HepG2 (cell line): Measurements from ENCODE around the gene SLC9A9. TPM values are rescaled to one million over a fixed set of nuclear protein-coding genes. Genes with fewer than 3 reads are reported as not detected.

Experiments
- ATAC-seq: fragments of 200-7000 bp; cut with Tn5 transposase; 3 replicates; pipeline ENCODE4 v1.9.1; 2020; ENCODE audit warnings: mild to moderate bottlenecking, moderate library complexity
- BruUV-seq: library from RNA; stranded (reverse); fragments of 400-500 nt; replicated peaks from 2 replicates; lab custom pipeline; 2021; lab: Mats Ljungman, UMichigan
- CTCF ChIA-PET: fragments of 300-600 bp; formaldehyde crosslinking; extraction: SDS; loops from one replicate; lab custom pipeline; 2021; ENCODE audit warnings: low total read pairs, inconsistent platforms, low intra/inter-chr PET ratio; lab: Yijun Ruan, JAX
- POLR2A ChIA-PET: fragments of 350-600 bp; sonication (Branson Sonifier 250); formaldehyde crosslinking; loops from one replicate; lab custom pipeline; 2020; ENCODE audit warnings: antibody characterized with exemption, inconsistent platforms; lab: Yijun Ruan, JAX
- DNase-seq: peaks from one replicate; pipeline ENCODE4 v3.0.0-alpha.2; 2015; ENCODE audit warnings: low spot score
- FAIRE-seq: peaks from 3 replicates; lab custom pipeline; 2011; peaks lifted over from hg19 to GRCh38; lab: Jason Lieb, UNC
- H2AFZ ChIP-seq: one replicate; pipeline ENCODE4 v1.6.1; 2011; ENCODE audit warnings: low read length, inconsistent platforms
- H3K27ac ChIP-seq: fragments of 300-600 bp; 3 replicates; pipeline ENCODE4 v1.8.0; 2011; ENCODE audit warnings: mixed run types, mild to moderate bottlenecking, mixed read lengths, low read length, inconsistent platforms; ENCODE audit not compliant: insufficient read depth; ENCODE audit errors: extremely low read length
- H3K27me3 ChIP-seq, 2 experiments: fragments of 200-600 bp in 1 of 2; 2 replicates in 1 of 2; 3 replicates in 1 of 2; pipeline versions ENCODE4 v1.6.0 to v1.8.0; 2011; ENCODE audit warnings: low read length in 2 of 2, mild to moderate bottlenecking in 2 of 2, moderate library complexity in 2 of 2, inconsistent platforms in 1 of 2; ENCODE audit not compliant: insufficient read depth in 2 of 2, control insufficient read depth in 1 of 2
- H3K36me3 ChIP-seq, 2 experiments: fragments of 200-600 bp in 1 of 2; replicated peaks in 1 of 2; 2 replicates in 1 of 2; 3 replicates in 1 of 2; pipeline versions ENCODE4 v1.5.1 to v1.8.0; 2011; ENCODE audit warnings: low read length in 2 of 2, inconsistent platforms in 1 of 2; ENCODE audit not compliant: insufficient read depth in 2 of 2, control insufficient read depth in 1 of 2
- H3K4me1 ChIP-seq: 2 replicates; pipeline ENCODE4 v1.5.1; 2012; ENCODE audit warnings: low read length, inconsistent platforms; ENCODE audit not compliant: insufficient read depth
- H3K4me2 ChIP-seq: 2 replicates; pipeline ENCODE4 v1.6.0; 2011; ENCODE audit warnings: low read depth, low read length, inconsistent platforms
- H3K4me3 ChIP-seq, 3 experiments: fragments of 200-600 bp in 1 of 3; sonication (generic), shearing (Covaris generic) in 1 of 3; replicated peaks in 1 of 3; 2 replicates each; pipeline ENCODE4 v1.5.1; 2011 to 2016; ENCODE audit warnings: low read length in 3 of 3, inconsistent platforms in 2 of 3, low read depth in 2 of 3, mild to moderate bottlenecking in 2 of 3, control low read depth in 1 of 3, mixed read lengths in 1 of 3; ENCODE audit not compliant: insufficient read depth in 1 of 3
- H3K79me2 ChIP-seq: one replicate; pipeline ENCODE4 v1.6.1; 2011; ENCODE audit warnings: low read length, inconsistent platforms; ENCODE audit not compliant: insufficient read depth
- H3K9ac ChIP-seq: 2 replicates; pipeline ENCODE4 v1.6.0; 2011; ENCODE audit warnings: mild to moderate bottlenecking, low read depth, low read length, inconsistent platforms; ENCODE audit not compliant: insufficient read depth
- H3K9me3 ChIP-seq: 2 replicates; pipeline ENCODE4 v1.5.1; 2012; ENCODE audit warnings: mild to moderate bottlenecking, low read length
- H4K20me1 ChIP-seq: 2 replicates; pipeline ENCODE4 v1.6.0; 2011; ENCODE audit warnings: inconsistent platforms, mild to moderate bottlenecking, low read length, moderate library complexity; ENCODE audit not compliant: insufficient read depth
- IRF2 ChIP-seq: IDR thresholded peaks from 2 replicates; pipeline ENCODE4 v1.6.1; 2018; ENCODE audit warnings: missing genetic modification reagents, missing compliant biosample characterization
- MAF1 ChIP-seq: sonication (generic); formaldehyde crosslinking; IDR thresholded peaks from 2 replicates; pipeline ENCODE4 v1.5.0; 2020; ENCODE audit warnings: missing genetic modification reagents, borderline replicate concordance
- MAFG ChIP-seq: sonication (generic); formaldehyde crosslinking; IDR thresholded peaks from 2 replicates; pipeline ENCODE4 v1.5.1; 2020; ENCODE audit warnings: mild to moderate bottlenecking, missing genetic modification reagents
- STAT6 ChIP-seq: sonication (generic); formaldehyde crosslinking; IDR thresholded peaks from 2 replicates; pipeline ENCODE4 v1.4.0; 2020; ENCODE audit warnings: missing genetic modification reagents, mild to moderate bottlenecking, borderline replicate concordance
- TOE1 ChIP-seq: sonication (generic); formaldehyde crosslinking; IDR thresholded peaks from 2 replicates; pipeline ENCODE4 v1.4.0; 2020; ENCODE audit warnings: mild to moderate bottlenecking, missing genetic modification reagents
- ZNF253 ChIP-seq: sonication (generic); formaldehyde crosslinking; IDR thresholded peaks from 2 replicates; pipeline ENCODE4 v1.8.0; 2022; ENCODE audit warnings: mild to moderate bottlenecking, missing genetic modification reagents, borderline replicate concordance
- WGBS: methylation state at CpG from one replicate; pipeline ENCODE4 v1.1.6; 2017; ENCODE audit warnings: low lambda C conversion rate; 5-methylcytosine and 5-hydroxymethylcytosine counted together
- in situ Hi-C: cut with HindIII; loops from 2 replicates; pipeline ENCODE4 v1.10.0; 2017; ENCODE audit warnings: low pct_unique_long_range_greater_than_20kb; ENCODE audit not compliant: extremely low pct_ligation_motif_present
- intact Hi-C: fragments of 100-400 bp; cut with micrococcal nuclease; formaldehyde crosslinking; loops from one replicate; pipeline ENCODE4 v1.10.0; 2022; ENCODE audit not compliant: unreplicated experiment
- polyA plus RNA-seq, 8 experiments: library from polyadenylated mRNA; depleted of rRNA in 3 of 8; stranded (reverse) in 7 of 8; unstranded in 1 of 8; fragments of >200 nt; fragmentation: Illumina TruSeq in 4 of 8; extraction: Trizol in 4 of 8; gene quantifications; 2 replicates each; pipeline versions ENCODE4 v1.2.1 to v1.2.3, GENCODE V29; 2011 to 2016; ENCODE audit warnings: low read depth in 4 of 8, missing spikeins in 1 of 8, mixed read lengths in 1 of 8; ENCODE audit not compliant: insufficient read depth in 1 of 8
- total RNA-seq, 5 experiments: library from RNA; depleted of rRNA; stranded (reverse); fragments of >200 nt; fragmentation: Illumina TruSeq; extraction: Trizol; gene quantifications; 2 replicates each; pipeline ENCODE4 v1.2.3, GENCODE V29; 2016; ENCODE audit warnings: low read depth in 1 of 5

Gene SLC9A9
- total and polyA plus RNA-seq, 2 of the 13 experiments (the other 11 are each of a cell fraction or from before 2014, with no cell fraction given): not detected

GRCh38 chr3:143608966-143609365 lies 239.3 kb downstream of the SLC9A9 start:
- CTCF ChIA-PET: no interaction called here
- ATAC-seq: no peak
- Histone ChIP-seq H2AFZ (no peak overlapping the region), H3K9me3 (no peaks in the 10 kb centered on the region), H3K27me3 (no peaks in the 10 kb centered on the region), H3K4me1 (no peaks in the 10 kb centered on the region), H4K20me1 (no peaks in the 10 kb centered on the region), H3K4me2 (no peak overlapping the region), H3K36me3 (no peaks in the 10 kb centered on the region), H3K4me3 (no peak overlapping the region), H3K27ac (no peak overlapping the region), H3K9ac (no peak overlapping the region), H3K79me2 (no peaks in the 10 kb centered on the region)
- POLR2A ChIA-PET: no interaction called here
- in situ Hi-C loops (no loop called here), intact Hi-C loops (no loop called here)
- BruUV-seq: no TSS peak
- no peak for FAIRE-seq
- DNase-seq: no peak
- 20% methylated on average over 5 of the region's 5 CpGs for WGBS
- TF ChIP-seq MAF1 (CRISPR knock-in tag) (no peak), IRF2 (CRISPR knock-in tag) (no peak), MAFG (CRISPR knock-in tag) (no peak), TOE1 (CRISPR knock-in tag) (no peak), STAT6 (CRISPR knock-in tag) (no peak), ZNF253 (no peak)
